ENCODE data around the gene TOLLIP.

TOLLIP gene

DNA sequence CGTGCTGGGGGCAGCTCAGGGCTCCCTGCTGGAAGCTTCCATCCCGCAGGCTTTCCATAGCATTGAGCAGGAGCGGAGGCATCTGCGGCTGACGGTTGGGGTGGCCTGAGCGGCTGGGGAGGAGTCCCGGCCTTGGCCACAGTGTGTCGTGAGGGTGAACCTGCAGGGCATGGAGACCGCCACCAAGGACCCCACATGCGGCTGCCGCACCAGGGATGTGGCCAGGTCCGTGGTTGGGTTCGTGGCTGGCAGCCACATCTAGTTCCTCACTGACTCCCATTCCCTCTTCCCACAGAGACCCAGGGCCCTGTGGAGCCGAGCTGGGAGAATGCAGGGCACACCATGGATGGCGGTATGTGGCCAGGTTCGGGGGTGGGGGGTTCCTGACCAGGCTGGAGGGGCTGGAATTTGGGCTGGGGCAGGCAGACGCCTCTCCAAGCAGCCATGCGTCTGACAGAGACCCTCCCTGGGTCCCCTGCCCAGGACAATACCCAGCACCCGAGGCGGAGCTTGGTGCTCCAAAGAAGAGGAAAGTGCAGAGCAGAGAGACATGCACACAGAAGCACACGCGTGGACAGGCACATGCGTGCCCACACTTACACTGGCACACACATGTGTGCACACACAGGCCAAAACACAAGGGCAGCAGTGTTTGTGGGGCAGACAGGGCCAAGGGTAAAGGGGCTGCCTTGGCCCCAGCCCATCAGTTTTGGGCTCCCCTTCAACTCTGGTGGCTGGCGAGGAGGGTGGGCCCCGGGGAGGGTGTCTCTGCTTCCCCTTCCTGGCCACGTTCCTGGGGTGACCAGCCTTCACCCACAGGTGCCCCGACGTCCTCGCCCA is 83.8 kb downstream of the TOLLIP start:
- Histone ChIP-seq H3K27ac (no peak overlapping the region), H3K4me3 (no peak overlapping the region)
- DNase-seq (ENCODE audit: low spot score), result no peak
- TF ChIP-seq, protein P1, sequence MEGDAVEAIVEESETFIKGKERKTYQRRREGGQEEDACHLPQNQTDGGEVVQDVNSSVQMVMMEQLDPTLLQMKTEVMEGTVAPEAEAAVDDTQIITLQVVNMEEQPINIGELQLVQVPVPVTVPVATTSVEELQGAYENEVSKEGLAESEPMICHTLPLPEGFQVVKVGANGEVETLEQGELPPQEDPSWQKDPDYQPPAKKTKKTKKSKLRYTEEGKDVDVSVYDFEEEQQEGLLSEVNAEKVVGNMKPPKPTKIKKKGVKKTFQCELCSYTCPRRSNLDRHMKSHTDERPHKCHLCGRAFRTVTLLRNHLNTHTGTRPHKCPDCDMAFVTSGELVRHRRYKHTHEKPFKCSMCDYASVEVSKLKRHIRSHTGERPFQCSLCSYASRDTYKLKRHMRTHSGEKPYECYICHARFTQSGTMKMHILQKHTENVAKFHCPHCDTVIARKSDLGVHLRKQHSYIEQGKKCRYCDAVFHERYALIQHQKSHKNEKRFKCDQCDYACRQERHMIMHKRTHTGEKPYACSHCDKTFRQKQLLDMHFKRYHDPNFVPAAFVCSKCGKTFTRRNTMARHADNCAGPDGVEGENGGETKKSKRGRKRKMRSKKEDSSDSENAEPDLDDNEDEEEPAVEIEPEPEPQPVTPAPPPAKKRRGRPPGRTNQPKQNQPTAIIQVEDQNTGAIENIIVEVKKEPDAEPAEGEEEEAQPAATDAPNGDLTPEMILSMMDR (IDR thresholded peaks at IDR 0.05), result no peak

DNA sequence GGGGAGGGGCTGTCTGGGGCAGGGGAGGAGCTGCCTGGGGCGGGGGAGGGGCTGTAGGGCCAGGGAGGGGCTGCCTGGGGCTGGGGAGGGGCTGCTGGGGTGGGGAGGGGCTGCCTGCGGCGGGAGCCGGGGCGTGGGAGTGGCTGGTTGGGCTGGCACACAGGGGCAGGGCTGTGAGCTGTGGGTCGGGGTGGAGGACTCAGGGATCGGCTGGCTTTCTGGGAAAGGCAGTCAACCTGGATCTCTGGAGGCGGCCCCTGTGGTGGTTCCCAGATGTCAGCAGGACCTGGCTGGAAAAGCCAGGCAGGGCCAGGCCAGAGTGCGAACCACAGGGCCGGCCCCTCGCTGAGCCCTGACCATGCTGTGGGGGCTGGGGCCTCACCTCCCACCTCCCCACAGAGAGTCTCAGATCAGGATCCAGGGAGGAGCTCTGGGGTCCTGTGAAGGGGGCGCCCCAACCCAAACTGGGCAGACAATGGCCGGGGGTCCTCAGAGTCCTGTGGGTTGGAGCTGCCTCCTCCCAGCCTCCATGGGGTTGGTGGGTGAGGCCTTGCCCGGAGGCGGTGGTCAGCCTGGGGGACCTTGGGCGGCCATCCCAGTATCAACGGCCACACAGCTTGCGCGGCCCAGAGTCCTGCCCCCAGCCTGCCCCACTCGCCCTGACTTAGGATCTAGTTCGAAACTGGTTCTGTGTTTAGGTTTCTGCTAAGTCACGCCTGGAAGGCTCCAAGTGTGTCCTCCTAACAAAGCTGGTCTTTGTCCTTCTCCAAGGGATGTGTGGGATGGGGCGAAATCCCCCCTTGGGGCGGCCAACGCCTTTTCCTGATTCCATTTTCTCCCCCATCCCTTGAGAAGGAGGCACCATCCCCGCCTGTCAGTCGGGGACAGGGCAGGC is 84.7 kb downstream of the TOLLIP start:
- TF ChIP-seq, protein P1 (IDR thresholded peaks at IDR 0.05), result no peak
- no peak for DNase-seq (ENCODE audit: low spot score)
- no peak overlapping the region for H3K4me3 ChIP-seq
- H3K27ac ChIP-seq, result no peak overlapping the region

Measured in coronary artery (tissue), 2 donors.